ENCODE measurements around the gene SEPTIN7. TPM values are rescaled to one million over a fixed set of nuclear protein-coding genes. Genes with fewer than 3 reads are reported as not detected.

Gene SEPTIN7
- total RNA-seq, 2 experiments from 2014 or later, result 175 to 270 TPM

DNA sequence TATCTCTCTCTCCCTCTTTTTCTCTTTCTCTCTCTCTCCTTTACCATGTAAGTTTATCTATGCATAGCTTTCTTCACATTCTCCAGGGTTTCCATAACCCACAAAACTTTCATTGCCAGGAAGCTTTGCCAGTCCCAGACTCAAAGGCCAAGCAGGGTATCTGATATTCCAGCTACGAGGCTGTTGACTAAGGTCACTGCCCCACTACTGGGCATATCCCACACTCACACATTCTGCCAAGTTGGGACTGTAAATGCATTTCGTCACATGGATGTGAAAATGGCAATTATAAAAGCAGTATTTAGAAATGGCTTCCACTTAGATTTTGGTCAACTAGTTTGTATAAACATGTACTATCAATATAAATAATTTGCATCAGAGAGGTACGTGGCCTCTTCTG, 43.3 kb upstream of the SEPTIN7 start:
- no peak overlapping the region for H3K27ac ChIP-seq (ENCODE audit: low read depth, low read length, poor library complexity, severe bottlenecking)
- H3K36me3 ChIP-seq (ENCODE audit: insufficient read depth, low read length), result no peaks in the 10 kb centered on the region
- no peaks in the 10 kb centered on the region for H3K79me2 ChIP-seq (ENCODE audit: insufficient read depth, low read depth, low read length)
- TF ChIP-seq, protein P1, sequence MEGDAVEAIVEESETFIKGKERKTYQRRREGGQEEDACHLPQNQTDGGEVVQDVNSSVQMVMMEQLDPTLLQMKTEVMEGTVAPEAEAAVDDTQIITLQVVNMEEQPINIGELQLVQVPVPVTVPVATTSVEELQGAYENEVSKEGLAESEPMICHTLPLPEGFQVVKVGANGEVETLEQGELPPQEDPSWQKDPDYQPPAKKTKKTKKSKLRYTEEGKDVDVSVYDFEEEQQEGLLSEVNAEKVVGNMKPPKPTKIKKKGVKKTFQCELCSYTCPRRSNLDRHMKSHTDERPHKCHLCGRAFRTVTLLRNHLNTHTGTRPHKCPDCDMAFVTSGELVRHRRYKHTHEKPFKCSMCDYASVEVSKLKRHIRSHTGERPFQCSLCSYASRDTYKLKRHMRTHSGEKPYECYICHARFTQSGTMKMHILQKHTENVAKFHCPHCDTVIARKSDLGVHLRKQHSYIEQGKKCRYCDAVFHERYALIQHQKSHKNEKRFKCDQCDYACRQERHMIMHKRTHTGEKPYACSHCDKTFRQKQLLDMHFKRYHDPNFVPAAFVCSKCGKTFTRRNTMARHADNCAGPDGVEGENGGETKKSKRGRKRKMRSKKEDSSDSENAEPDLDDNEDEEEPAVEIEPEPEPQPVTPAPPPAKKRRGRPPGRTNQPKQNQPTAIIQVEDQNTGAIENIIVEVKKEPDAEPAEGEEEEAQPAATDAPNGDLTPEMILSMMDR (conservative IDR thresholded peaks at IDR 0.05; ENCODE audit: low read length), result no peak
- TF ChIP-seq EZH2phosphoT487 (IDR thresholded peaks at IDR 0.05; ENCODE audit: borderline replicate concordance, low read depth, low read length), result no peak
- POLR2A ChIA-PET, result no interaction called here
- no peak overlapping the region; the same call in 1 of the 2 replicates for H2AFZ ChIP-seq (ENCODE audit: low read length)
- H4K20me1 ChIP-seq (ENCODE audit: insufficient read depth, low read length), result no peaks in the 10 kb centered on the region
- no peaks in the 10 kb centered on the region for H3K9me3 ChIP-seq (ENCODE audit: low read length)
- no TSS peak for BruUV-seq (replicated peaks)
- no peak overlapping the region for H3K4me3 ChIP-seq (ENCODE audit: low read depth, low read length, poor library complexity, severe bottlenecking)
- H3K9me2 ChIP-seq (ENCODE audit: insufficient read depth, low read length), result 0 out of 2 replicates have a peak, but pooled peaks cover 4% of the 10 kb centered on the region
- H3K4me1 ChIP-seq (ENCODE audit: insufficient read depth, low read length, poor library complexity, severe bottlenecking), result no peaks in the 10 kb centered on the region
- no peak overlapping the region for H3K4me2 ChIP-seq (ENCODE audit: low read length)
- DNase-seq (ENCODE audit: low spot score), result no peak
- CTCF ChIA-PET (ENCODE audit: unreplicated experiment), result no interaction called here
- intact Hi-C loops (cut with micrococcal nuclease; ENCODE audit: unreplicated experiment), result no loop called here

DNA sequence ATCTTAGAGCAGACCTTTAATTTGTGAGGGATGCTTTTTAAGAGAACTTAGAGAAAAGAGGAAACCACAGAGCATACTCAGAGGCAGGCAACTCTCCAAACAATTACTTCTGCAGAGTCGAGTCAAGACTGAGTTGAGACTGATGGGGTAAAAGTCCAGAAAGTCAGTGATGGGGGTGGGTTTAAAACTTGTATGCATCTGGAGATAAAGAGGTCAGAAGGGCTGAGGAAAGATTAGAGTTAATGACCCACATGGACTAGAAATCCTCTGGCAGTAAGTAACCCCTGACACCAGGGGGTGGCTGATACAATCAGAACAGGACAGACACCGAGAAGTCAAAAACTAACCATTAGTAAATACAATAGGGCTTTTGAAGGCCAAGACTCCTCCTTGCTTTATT, 42.4 kb upstream of the SEPTIN7 start:
- TF ChIP-seq, protein P1 (conservative IDR thresholded peaks at IDR 0.05; ENCODE audit: low read length), result no peak
- no peak for TF ChIP-seq EZH2phosphoT487 (IDR thresholded peaks at IDR 0.05; ENCODE audit: borderline replicate concordance, low read depth, low read length)
- H3K4me3 ChIP-seq (ENCODE audit: low read depth, low read length, poor library complexity, severe bottlenecking), result no peak overlapping the region
- H3K4me2 ChIP-seq (ENCODE audit: low read length), result no peak overlapping the region
- no peaks in the 10 kb centered on the region for H3K79me2 ChIP-seq (ENCODE audit: insufficient read depth, low read depth, low read length)
- H3K36me3 ChIP-seq (ENCODE audit: insufficient read depth, low read length), result no peaks in the 10 kb centered on the region
- POLR2A ChIA-PET, result no interaction called here
- 0 out of 2 replicates have a peak, but pooled peaks cover 4% of the 10 kb centered on the region for H3K9me2 ChIP-seq (ENCODE audit: insufficient read depth, low read length)
- CTCF ChIA-PET (ENCODE audit: unreplicated experiment), result no interaction called here
- H3K9me3 ChIP-seq (ENCODE audit: low read length), result no peaks in the 10 kb centered on the region
- intact Hi-C loops (cut with micrococcal nuclease; ENCODE audit: unreplicated experiment), result no loop called here
- no peaks in the 10 kb centered on the region for H3K4me1 ChIP-seq (ENCODE audit: insufficient read depth, low read length, poor library complexity, severe bottlenecking)
- no peaks in the 10 kb centered on the region for H4K20me1 ChIP-seq (ENCODE audit: insufficient read depth, low read length)
- DNase-seq (ENCODE audit: low spot score), result peak; percentile 11
- no TSS peak for BruUV-seq (replicated peaks)
- H3K27ac ChIP-seq (ENCODE audit: low read depth, low read length, poor library complexity, severe bottlenecking), result no peak overlapping the region
- no peak overlapping the region; the same call in 1 of the 2 replicates for H2AFZ ChIP-seq (ENCODE audit: low read length)

GRCh38 chr7:35760143-35760745, 40.6 kb upstream of the SEPTIN7 start:
- DNase-seq (ENCODE audit: low spot score), result no peak
- Histone ChIP-seq H3K79me2 (ENCODE audit: insufficient read depth, low read depth, low read length) (no peaks in the 10 kb centered on the region), H3K9me2 (ENCODE audit: insufficient read depth, low read length) (0 out of 2 replicates have a peak, but pooled peaks cover 4% of the 10 kb centered on the region), H4K20me1 (ENCODE audit: insufficient read depth, low read length) (no peaks in the 10 kb centered on the region), H3K36me3 (ENCODE audit: insufficient read depth, low read length) (no peaks in the 10 kb centered on the region), H3K4me3 (ENCODE audit: low read depth, low read length, poor library complexity, severe bottlenecking) (no peak overlapping the region), H3K4me2 (ENCODE audit: low read length) (no peak overlapping the region), H2AFZ (ENCODE audit: low read length) (no peak overlapping the region), H3K9me3 (ENCODE audit: low read length) (no peaks in the 10 kb centered on the region), H3K27ac (ENCODE audit: low read depth, low read length, poor library complexity, severe bottlenecking) (no peak overlapping the region), H3K4me1 (ENCODE audit: insufficient read depth, low read length, poor library complexity, severe bottlenecking) (no peaks in the 10 kb centered on the region)
- CTCF ChIA-PET (ENCODE audit: unreplicated experiment), result no interaction called here
- POLR2A ChIA-PET, result interaction anchor here (0.6 to 1.2 kb wide), 3 partner anchors 11 to 119 kb away, joined by 3 read pairs; no protein-coding TSS in a partner anchor
- no TSS peak for BruUV-seq (replicated peaks)
- TF ChIP-seq, protein P1 (conservative IDR thresholded peaks at IDR 0.05; ENCODE audit: low read length), result no peak
- no peak for TF ChIP-seq EZH2phosphoT487 (IDR thresholded peaks at IDR 0.05; ENCODE audit: borderline replicate concordance, low read depth, low read length)
- intact Hi-C loops (cut with micrococcal nuclease; ENCODE audit: unreplicated experiment), result no loop called here
